ENCODE results near the gene TMEM87B.
"Not testable (repeated sequence)": the region's sequence is repeated elsewhere in the genome, so short reads cannot be mapped to it uniquely, and the experiment has no call there.

TMEM87B gene

GRCh38 chr2:112034924-112035323 lies 20.1 kb upstream of the TMEM87B start:
- Histone ChIP-seq H3K36me3 (ENCODE audit: insufficient read depth, low read length) (no peaks in the 10 kb centered on the region), H3K4me1 (ENCODE audit: control insufficient read depth, insufficient read depth, low read length) (peaks cover 11% of the 10 kb centered on the region), H3K4me2 (ENCODE audit: low read length) (no peak overlapping the region), H3K27me3 (ENCODE audit: control insufficient read depth, insufficient read depth, low read length) (peaks cover 33% of the 10 kb centered on the region), H3K9ac (ENCODE audit: low read depth, low read length) (no peak overlapping the region), H3K9me3 (replicated peaks; ENCODE audit: low read length) (no peaks in the 10 kb centered on the region), H3K4me3 (ENCODE audit: low read length) (no peak overlapping the region)

DNA sequence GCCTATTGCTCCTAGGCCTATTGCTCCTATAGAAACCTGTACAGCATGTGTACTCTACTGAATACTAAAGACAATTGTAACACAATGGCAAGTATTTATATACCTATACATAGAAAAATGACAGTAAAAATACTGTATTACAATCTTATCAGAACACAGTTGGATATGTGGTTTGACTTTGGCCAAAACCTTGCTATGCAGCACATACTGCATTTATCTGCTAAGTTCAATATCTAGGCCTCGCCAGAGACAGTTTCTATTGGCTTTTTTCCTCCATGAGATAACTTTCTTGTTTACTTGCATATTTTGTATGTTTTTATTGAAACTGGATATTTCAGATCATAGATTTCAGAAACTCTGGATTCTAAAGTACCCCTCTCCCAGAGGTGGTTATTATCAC lies 19.3 kb upstream of the TMEM87B start:
- H3K36me3 ChIP-seq (ENCODE audit: insufficient read depth, low read length), result no peaks in the 10 kb centered on the region
- H3K27me3 ChIP-seq (ENCODE audit: control insufficient read depth, insufficient read depth, low read length), result peaks cover 31% of the 10 kb centered on the region
- H3K4me1 ChIP-seq (ENCODE audit: control insufficient read depth, insufficient read depth, low read length), result peaks cover 11% of the 10 kb centered on the region
- H3K4me2 ChIP-seq (ENCODE audit: low read length), result no peak overlapping the region
- no peak overlapping the region for H3K9ac ChIP-seq (ENCODE audit: low read depth, low read length)
- no peaks in the 10 kb centered on the region for H3K9me3 ChIP-seq (replicated peaks; ENCODE audit: low read length)
- no peak overlapping the region for H3K4me3 ChIP-seq (ENCODE audit: low read length)

DNA sequence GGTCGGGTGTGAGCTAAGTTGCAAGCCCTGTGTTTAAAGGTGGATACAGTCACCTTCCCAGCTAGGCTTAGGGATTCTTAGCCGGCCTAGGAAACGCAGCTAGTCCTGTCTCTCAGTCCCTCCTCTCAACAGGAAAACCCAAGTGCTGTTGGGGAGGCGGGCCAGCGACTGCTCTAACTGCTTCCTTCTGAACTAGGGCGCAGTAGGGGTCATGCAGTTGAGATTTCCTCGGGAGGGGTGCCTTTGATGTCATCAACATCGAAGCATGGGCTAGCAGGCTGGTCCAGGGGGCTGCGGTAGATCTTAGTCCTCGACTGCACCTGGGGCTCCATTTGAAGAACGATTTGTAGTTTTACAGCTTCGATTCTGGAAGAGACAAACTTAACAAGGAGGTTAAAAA lies 15.5 kb upstream of the TMEM87B start:
- H3K4me2 ChIP-seq (ENCODE audit: low read length); H3K9me3 ChIP-seq (replicated peaks; ENCODE audit: low read length); H3K9ac ChIP-seq (ENCODE audit: low read depth, low read length); H3K4me3 ChIP-seq (ENCODE audit: low read length); H3K36me3 ChIP-seq (ENCODE audit: insufficient read depth, low read length); H3K4me1 ChIP-seq (ENCODE audit: control insufficient read depth, insufficient read depth, low read length): not testable (repeated sequence)
- peaks cover 21% of the 10 kb centered on the region for H3K27me3 ChIP-seq (ENCODE audit: control insufficient read depth, insufficient read depth, low read length)

DNA sequence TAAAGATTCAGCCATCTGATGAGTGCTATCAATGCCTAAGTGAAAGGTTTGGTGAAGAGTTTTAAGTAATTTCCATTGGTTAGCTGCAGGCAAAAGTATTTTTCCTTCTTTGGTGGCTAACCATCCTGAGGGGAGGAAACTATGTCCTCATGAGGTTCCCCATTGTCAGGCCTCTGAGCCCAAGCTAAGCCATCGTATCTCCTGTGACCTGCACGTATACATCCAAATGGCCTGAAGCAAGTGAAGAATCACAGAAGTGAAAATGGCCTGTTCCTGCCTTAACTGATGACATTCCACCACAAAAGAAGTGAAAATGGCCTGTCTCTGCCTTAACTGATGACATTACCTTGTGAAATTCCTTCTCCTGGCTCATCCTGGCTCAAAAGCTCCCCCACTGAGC lies 15.0 kb upstream of the TMEM87B start:
- H3K4me3 ChIP-seq (ENCODE audit: low read length); H3K4me2 ChIP-seq (ENCODE audit: low read length); H3K9ac ChIP-seq (ENCODE audit: low read depth, low read length); H3K36me3 ChIP-seq (ENCODE audit: insufficient read depth, low read length); H3K9me3 ChIP-seq (replicated peaks; ENCODE audit: low read length); H3K4me1 ChIP-seq (ENCODE audit: control insufficient read depth, insufficient read depth, low read length): not testable (repeated sequence)
- H3K27me3 ChIP-seq (ENCODE audit: control insufficient read depth, insufficient read depth, low read length), result peaks cover 21% of the 10 kb centered on the region

DNA sequence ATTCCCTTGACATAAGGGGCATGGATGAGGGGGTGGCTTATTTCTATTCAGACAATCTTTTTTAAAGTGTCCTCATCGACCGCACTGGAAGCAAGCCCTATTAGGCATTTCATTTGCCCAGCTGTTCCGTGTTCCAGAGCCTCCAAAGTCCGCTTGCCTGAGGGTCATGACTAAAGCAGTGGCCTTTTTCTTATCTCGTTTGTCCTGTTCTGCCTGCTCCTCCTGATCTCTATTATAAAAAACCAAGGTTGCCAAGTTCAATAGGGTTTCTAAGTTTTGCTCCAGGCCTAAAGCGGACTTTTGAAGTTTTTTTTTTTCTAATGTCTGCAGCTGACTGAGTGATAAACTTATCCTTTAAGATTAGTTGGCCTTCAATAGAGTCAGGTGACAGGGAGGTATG lies 13.6 kb upstream of the TMEM87B start:
- H3K36me3 ChIP-seq (ENCODE audit: insufficient read depth, low read length); H3K4me3 ChIP-seq (ENCODE audit: low read length); H3K9ac ChIP-seq (ENCODE audit: low read depth, low read length); H3K9me3 ChIP-seq (replicated peaks; ENCODE audit: low read length); H3K4me2 ChIP-seq (ENCODE audit: low read length); H3K4me1 ChIP-seq (ENCODE audit: control insufficient read depth, insufficient read depth, low read length): not testable (repeated sequence)
- H3K27me3 ChIP-seq (ENCODE audit: control insufficient read depth, insufficient read depth, low read length), result peaks cover 24% of the 10 kb centered on the region

GRCh38 chr2:112045446-112046014 lies 9.5 kb upstream of the TMEM87B start:
- Histone ChIP-seq H3K4me3 (ENCODE audit: low read length) (no peak overlapping the region), H3K9me3 (replicated peaks; ENCODE audit: low read length) (peaks cover 8% of the 10 kb centered on the region), H3K36me3 (ENCODE audit: insufficient read depth, low read length) (no peaks in the 10 kb centered on the region), H3K4me1 (ENCODE audit: control insufficient read depth, insufficient read depth, low read length) (no peaks in the 10 kb centered on the region), H3K27me3 (ENCODE audit: control insufficient read depth, insufficient read depth, low read length) (peaks cover 13% of the 10 kb centered on the region), H3K4me2 (ENCODE audit: low read length) (no peak overlapping the region), H3K9ac (ENCODE audit: low read depth, low read length) (no peak overlapping the region)

DNA sequence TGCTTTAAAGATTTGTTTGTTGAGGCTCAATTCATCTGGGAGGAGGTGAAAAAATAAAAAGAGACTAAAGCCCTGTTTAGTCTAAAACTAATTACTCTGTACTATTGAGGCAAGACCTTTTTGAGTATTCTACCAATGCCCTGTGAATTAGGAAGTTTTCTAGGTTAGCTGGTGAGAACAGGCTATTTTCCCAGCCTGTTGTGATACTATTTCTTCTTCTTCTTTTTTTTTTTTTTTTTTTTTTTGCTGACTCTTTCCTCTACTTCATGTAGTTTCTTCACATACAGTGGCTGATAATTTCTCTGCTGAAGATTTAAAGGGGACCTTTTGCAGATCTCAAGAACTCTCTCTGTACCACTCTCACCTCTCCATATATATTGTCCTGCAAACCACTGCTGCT lies 8.8 kb upstream of the TMEM87B start:
- no peaks in the 10 kb centered on the region for H3K4me1 ChIP-seq (ENCODE audit: control insufficient read depth, insufficient read depth, low read length)
- H3K27me3 ChIP-seq (ENCODE audit: control insufficient read depth, insufficient read depth, low read length), result peaks cover 13% of the 10 kb centered on the region

DNA sequence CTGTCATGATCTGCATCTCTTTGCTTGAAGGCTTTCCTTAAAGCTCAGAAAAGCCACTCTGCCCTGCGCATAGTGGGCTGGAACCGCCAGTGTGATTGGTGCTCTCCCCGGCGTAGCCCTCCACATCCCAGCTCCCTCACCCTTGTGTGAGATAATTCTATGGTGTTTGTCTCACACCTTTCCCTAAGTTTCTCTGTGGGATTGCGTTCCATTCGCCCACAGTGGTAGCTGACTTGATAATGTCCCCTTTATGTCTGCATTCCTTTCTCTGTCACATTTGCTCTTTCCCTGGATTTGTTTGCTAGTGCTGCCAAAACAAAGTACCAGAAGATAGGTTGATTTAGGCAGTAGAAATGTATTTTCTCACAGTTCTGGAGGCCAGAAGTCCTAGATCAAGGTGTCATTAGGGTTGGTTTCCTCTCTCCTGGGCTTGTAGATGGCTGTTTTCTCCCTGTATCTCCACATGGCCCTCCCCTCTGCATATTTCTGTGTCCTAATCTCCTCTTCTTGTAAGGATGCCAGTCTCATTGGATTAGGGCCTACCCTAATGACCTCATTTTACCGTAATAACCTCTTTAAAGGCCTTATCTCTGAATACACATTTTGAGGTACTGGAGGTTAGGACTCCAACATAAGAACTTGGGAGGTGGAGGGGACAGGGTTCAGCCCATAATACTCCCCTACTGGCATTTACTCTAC lies 7.4 kb upstream of the TMEM87B start:
- Histone ChIP-seq H3K4me1 (ENCODE audit: control insufficient read depth, insufficient read depth, low read length) (no peaks in the 10 kb centered on the region), H3K4me3 (ENCODE audit: low read length) (no peak overlapping the region), H3K9ac (ENCODE audit: low read depth, low read length) (no peak overlapping the region), H3K36me3 (ENCODE audit: insufficient read depth, low read length) (no peaks in the 10 kb centered on the region), H3K27me3 (ENCODE audit: control insufficient read depth, insufficient read depth, low read length) (peaks cover 13% of the 10 kb centered on the region), H3K9me3 (replicated peaks; ENCODE audit: low read length) (peaks cover 8% of the 10 kb centered on the region), H3K4me2 (ENCODE audit: low read length) (no peak overlapping the region)

More for the DNA sequence above, 8.8 kb upstream of the TMEM87B start:
- Histone ChIP-seq H3K4me3 (ENCODE audit: low read length) (no peak overlapping the region), H3K36me3 (ENCODE audit: insufficient read depth, low read length) (no peaks in the 10 kb centered on the region), H3K9me3 (replicated peaks; ENCODE audit: low read length) (peaks cover 8% of the 10 kb centered on the region), H3K4me2 (ENCODE audit: low read length) (no peak overlapping the region), H3K9ac (ENCODE audit: low read depth, low read length) (no peak overlapping the region)

DNA sequence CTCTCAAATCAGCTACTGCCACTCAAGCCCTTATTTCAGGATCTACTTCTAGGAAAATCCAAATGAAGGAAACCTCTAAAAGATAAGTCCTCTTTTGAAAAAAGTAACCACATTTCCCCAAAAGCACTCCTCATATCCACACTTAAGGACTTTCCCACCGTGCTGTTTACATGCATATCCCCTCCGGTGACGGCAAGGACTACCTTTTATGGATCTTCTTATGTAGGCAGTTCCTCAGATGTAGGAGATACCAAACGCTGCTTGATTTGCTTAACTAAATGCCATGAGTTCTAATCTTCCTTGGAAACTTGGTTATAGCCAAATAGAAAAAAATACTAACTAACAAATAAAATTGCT lies 6.9 kb upstream of the TMEM87B start:
- Histone ChIP-seq H3K27me3 (ENCODE audit: control insufficient read depth, insufficient read depth, low read length) (peaks cover 13% of the 10 kb centered on the region), H3K4me2 (ENCODE audit: low read length) (no peak overlapping the region), H3K36me3 (ENCODE audit: insufficient read depth, low read length) (no peaks in the 10 kb centered on the region), H3K4me3 (ENCODE audit: low read length) (no peak overlapping the region), H3K4me1 (ENCODE audit: control insufficient read depth, insufficient read depth, low read length) (no peaks in the 10 kb centered on the region), H3K9ac (ENCODE audit: low read depth, low read length) (no peak overlapping the region), H3K9me3 (replicated peaks; ENCODE audit: low read length) (peaks cover 8% of the 10 kb centered on the region)

- no peak overlapping the region for H3K9ac ChIP-seq (ENCODE audit: low read depth, low read length)
- H3K9me3 ChIP-seq (replicated peaks; ENCODE audit: low read length), result peaks cover 8% of the 10 kb centered on the region
- no peak overlapping the region for H3K4me3 ChIP-seq (ENCODE audit: low read length)
- H3K4me2 ChIP-seq (ENCODE audit: low read length), result no peak overlapping the region
- peaks cover 5% of the 10 kb centered on the region for H3K4me1 ChIP-seq (ENCODE audit: control insufficient read depth, insufficient read depth, low read length)
- no peaks in the 10 kb centered on the region for H3K36me3 ChIP-seq (ENCODE audit: insufficient read depth, low read length)
- H3K27me3 ChIP-seq (ENCODE audit: control insufficient read depth, insufficient read depth, low read length), result peaks cover 13% of the 10 kb centered on the region
These were observed 6.2 kb upstream of the TMEM87B start for GRCh38 chr2:112048887-112049286.

DNA sequence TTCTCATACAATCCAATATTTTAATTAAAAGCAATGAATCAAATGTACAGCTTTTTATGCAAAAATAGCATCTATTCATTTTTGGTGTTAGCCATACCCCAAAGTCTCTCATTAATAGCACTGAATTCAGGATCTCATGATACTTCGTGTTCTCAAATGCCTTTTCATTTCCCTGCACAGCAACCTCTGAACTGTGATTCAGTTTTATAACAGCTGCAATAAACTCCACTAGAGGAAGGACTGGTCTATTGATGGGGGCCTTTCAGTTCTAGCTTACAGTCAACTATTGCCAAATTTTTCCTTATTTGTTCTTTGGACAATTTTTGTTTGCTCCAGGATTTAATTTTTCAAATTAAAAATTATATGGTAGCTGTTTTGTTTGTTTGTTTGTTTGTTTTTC lies 4.8 kb upstream of the TMEM87B start:
- Histone ChIP-seq H3K9me3 (replicated peaks; ENCODE audit: low read length) (peaks cover 4% of the 10 kb centered on the region), H3K4me1 (ENCODE audit: control insufficient read depth, insufficient read depth, low read length) (peaks cover 6% of the 10 kb centered on the region), H3K9ac (ENCODE audit: low read depth, low read length) (no peak overlapping the region), H3K4me2 (ENCODE audit: low read length) (no peak overlapping the region), H3K4me3 (ENCODE audit: low read length) (no peak overlapping the region), H3K27me3 (ENCODE audit: control insufficient read depth, insufficient read depth, low read length) (peaks cover 13% of the 10 kb centered on the region), H3K36me3 (ENCODE audit: insufficient read depth, low read length) (no peaks in the 10 kb centered on the region)
